ENCODE data around the gene FAM184A. TPM values are rescaled to one million over a fixed set of nuclear protein-coding genes. Genes with fewer than 3 reads are reported as not detected.

FAM184A gene
- total RNA-seq, 2 donors from 2014 or later: 6.5 to 9.9 TPM

DNA sequence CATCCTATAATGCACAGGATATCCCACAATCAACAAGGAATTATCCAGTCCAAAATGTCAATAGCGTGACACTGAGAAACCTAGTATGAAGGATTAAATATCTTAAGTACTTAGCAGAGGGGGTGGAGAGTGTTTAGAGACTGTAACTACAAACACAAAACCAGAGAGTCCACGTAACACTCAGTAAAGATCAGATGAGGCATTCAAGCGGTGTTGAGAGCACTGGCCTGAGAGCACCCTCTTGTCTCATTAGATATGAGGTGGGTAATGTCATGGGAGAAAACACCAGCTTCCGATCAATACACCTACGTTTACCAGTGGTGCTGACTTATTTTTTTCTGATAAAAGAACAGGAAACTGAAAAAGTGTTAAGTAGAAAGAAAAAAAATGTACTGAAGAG is 2.3 kb downstream of the FAM184A start:
- intact Hi-C loops (cut with DNase I): no loop called here
- H3K27me3 ChIP-seq: no peaks in the 10 kb centered on the region
- no peaks in the 10 kb centered on the region for H3K9me3 ChIP-seq
- 68 to 71% methylated on average over 5 of the region's 5 CpGs for WGBS, 2 donors
- H3K36me3 ChIP-seq (replicated peaks in 1 of 2; ENCODE audit: insufficient read depth in 1 of 2, low read depth in 2 of 2): no peaks in the 10 kb centered on the region
- no peak overlapping the region for H3K27ac ChIP-seq
- DNase-seq (no peak), ATAC-seq (no peak)
- TF ChIP-seq CTCF (IDR thresholded peaks at IDR 0.05) (no peak), POLR2A (IDR thresholded peaks at IDR 0.05) (no peak)
- peaks cover 19% of the 10 kb centered on the region for H3K4me1 ChIP-seq
- no peak overlapping the region for H3K4me3 ChIP-seq

DNA sequence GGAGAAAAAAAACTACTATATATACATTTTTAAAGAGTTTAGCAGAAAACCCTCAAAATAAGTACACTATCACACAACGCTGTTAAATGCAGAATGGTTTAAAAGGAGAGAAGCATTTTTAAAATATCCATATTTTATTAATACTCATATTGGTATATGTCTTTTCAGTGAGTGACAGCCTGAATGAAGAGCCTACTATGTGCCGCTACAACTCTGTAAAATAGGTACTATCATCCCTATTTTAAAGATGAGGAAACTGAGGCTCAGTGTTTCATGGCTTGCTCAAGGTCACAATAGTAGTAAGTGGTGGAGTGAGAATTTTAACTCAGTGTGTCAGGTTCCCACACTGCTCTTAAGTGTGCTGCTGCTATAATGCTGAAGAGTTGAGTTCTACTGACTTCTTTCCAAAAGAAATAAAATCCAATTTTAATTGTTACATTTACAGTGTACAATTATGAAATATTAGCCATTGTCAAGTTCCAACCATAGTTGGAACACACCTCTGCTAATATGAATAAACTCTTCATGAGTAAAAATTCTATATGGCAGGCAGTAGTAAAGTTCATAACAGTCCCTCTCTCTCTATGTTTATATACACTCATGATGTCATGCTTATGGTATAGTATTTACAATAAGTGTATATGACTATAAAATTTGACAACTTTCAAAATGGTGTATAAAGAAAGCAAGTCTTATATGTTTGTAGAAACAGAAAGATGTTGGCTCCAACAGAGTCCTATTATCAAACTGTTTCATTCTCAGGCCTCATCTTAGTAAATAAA is 3.1 kb downstream of the FAM184A start:
- H3K27ac ChIP-seq: no peak overlapping the region
- no peak for ATAC-seq
- intact Hi-C loops (cut with DNase I): no loop called here

GRCh38 chr6:119073307-119074051 is 5.0 kb downstream of the FAM184A start:
- no peak for DNase-seq
- no peaks in the 10 kb centered on the region for H3K36me3 ChIP-seq (replicated peaks in 1 of 2; ENCODE audit: insufficient read depth in 1 of 2, low read depth in 2 of 2)
- H3K4me3 ChIP-seq: no peak overlapping the region
- TF ChIP-seq POLR2A (IDR thresholded peaks at IDR 0.05) (no peak), CTCF (IDR thresholded peaks at IDR 0.05) (no peak)
- H3K9me3 ChIP-seq: no peaks in the 10 kb centered on the region
- peaks cover 8% of the 10 kb centered on the region for H3K4me1 ChIP-seq
- no peak for ATAC-seq
- 75 to 76% methylated on average over 4 of the region's 4 CpGs for whole genome bisulfite sequencing, 2 donors
- H3K27ac ChIP-seq: no peak overlapping the region
- intact Hi-C loops (cut with DNase I): no loop called here
- no peaks in the 10 kb centered on the region for H3K27me3 ChIP-seq

More for the DNA sequence above, 3.1 kb downstream of the FAM184A start:
- no peak for DNase-seq
- Histone ChIP-seq H3K27me3 (no peaks in the 10 kb centered on the region), H3K4me1 (peaks cover 19% of the 10 kb centered on the region), H3K36me3 (replicated peaks in 1 of 2; ENCODE audit: insufficient read depth in 1 of 2, low read depth in 2 of 2) (no peaks in the 10 kb centered on the region), H3K9me3 (no peaks in the 10 kb centered on the region), H3K4me3 (no peak overlapping the region)
- WGBS, 2 donors: 91 to 96% methylated on average over 2 of the region's 2 CpGs
- TF ChIP-seq POLR2A (IDR thresholded peaks at IDR 0.05) (no peak), CTCF (IDR thresholded peaks at IDR 0.05) (no peak)

DNA sequence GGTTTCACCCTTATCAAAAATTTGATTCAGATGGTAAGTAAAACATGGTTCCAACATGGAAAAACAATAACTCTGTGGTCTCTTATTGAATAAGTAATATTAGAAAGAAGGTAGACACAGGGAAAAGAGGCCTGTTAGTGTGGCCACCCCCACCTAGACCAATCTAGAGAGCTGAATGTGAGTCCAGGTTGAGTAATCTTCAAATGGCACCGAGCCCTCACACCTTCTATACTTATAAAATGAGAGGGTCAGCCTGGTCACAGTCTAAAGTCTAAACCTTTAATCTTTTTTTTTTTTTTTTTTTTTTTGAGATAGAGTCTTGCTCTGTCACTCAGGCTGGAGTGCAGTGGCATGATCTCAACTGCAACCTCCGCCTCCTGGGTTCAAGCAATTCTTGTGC is 6.9 kb downstream of the FAM184A start:
- Histone ChIP-seq H3K4me3 (no peak overlapping the region), H3K36me3 (replicated peaks in 1 of 2; ENCODE audit: insufficient read depth in 1 of 2, low read depth in 2 of 2) (no peaks in the 10 kb centered on the region), H3K9me3 (no peaks in the 10 kb centered on the region), H3K27me3 (no peaks in the 10 kb centered on the region), H3K4me1 (no peaks in the 10 kb centered on the region), H3K27ac (no peak overlapping the region)
- DNase-seq (no peak), ATAC-seq (no peak)
- intact Hi-C loops (cut with DNase I): no loop called here
- TF ChIP-seq CTCF (IDR thresholded peaks at IDR 0.05) (no peak), POLR2A (IDR thresholded peaks at IDR 0.05) (no peak)
- 87 to 91% methylated on average over 2 of the region's 2 CpGs for WGBS, 2 donors
